Thyroid gland (tissue), 4 donors: Measurements from ENCODE around the gene PBXIP1.
"Not testable (repeated sequence)": the region's sequence is repeated elsewhere in the genome, so short reads cannot be mapped to it uniquely, and the experiment has no call there.

Experiments used
- POLR2A ChIP-seq, 2 donors: fragments of 450-650 bp; IDR thresholded peaks; one replicate each; pipeline ENCODE4 v1.6.1; 2017; ENCODE audit warnings: antibody characterized with exemption in 2 of 2, mild to moderate bottlenecking in 2 of 2, moderate library complexity in 1 of 2
- TF ChIP-seq, protein P1 (sequence below), 6 experiments: fragments of 200-600 bp in 3 of 6; fragments of 450-650 bp in 3 of 6; sonication (generic) in 3 of 6; IDR thresholded peaks; one replicate each; pipeline ENCODE4 v1.5.1; 2016 to 2019; ENCODE audit warnings: antibody characterized with exemption in 6 of 6, mild to moderate bottlenecking in 2 of 6, inconsistent platforms in 1 of 6, moderate library complexity in 1 of 6

GRCh38 chr1:154977762-154978161 is 21.9 kb upstream of the PBXIP1 start:
- TF ChIP-seq, protein P1, sequence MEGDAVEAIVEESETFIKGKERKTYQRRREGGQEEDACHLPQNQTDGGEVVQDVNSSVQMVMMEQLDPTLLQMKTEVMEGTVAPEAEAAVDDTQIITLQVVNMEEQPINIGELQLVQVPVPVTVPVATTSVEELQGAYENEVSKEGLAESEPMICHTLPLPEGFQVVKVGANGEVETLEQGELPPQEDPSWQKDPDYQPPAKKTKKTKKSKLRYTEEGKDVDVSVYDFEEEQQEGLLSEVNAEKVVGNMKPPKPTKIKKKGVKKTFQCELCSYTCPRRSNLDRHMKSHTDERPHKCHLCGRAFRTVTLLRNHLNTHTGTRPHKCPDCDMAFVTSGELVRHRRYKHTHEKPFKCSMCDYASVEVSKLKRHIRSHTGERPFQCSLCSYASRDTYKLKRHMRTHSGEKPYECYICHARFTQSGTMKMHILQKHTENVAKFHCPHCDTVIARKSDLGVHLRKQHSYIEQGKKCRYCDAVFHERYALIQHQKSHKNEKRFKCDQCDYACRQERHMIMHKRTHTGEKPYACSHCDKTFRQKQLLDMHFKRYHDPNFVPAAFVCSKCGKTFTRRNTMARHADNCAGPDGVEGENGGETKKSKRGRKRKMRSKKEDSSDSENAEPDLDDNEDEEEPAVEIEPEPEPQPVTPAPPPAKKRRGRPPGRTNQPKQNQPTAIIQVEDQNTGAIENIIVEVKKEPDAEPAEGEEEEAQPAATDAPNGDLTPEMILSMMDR (IDR thresholded peaks at IDR 0.05), result not testable (repeated sequence)
- not testable (repeated sequence) for TF ChIP-seq POLR2A (IDR thresholded peaks at IDR 0.05)
